ENCODE data around the gene MOSPD3.

Gene MOSPD3

DNA sequence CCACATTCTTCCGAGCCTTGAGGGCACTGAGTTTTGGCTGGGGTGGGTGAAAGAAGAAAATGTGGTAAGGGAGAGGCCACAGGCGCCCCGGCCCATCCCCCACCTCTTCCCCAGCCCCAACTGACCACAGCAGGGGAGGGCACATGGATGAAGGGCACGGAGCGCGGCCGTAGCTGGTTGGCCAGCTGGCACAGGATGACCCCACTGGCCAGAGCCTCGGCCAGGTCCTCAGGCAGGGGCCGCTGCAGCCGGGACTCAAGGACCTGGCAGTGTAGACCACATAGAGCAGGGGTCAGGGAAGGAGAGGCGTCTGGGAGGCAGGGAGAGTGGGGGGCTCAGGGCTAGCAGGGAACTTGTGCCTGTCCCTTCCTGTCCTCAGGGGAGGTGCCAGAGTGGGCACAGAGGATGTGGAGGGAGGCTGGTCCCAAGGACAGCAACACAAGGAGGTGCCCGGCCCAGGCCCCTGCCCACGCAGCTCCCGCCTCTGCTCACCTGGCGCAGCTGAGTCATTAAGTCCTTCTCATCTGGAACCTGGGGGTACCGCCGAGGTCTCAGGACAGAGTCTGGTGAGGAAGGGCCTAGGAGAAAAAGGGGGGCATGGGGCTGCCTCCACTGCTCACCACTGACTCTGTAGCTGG is 36.5 kb upstream of the MOSPD3 start:
- DNase-seq: no peak

DNA sequence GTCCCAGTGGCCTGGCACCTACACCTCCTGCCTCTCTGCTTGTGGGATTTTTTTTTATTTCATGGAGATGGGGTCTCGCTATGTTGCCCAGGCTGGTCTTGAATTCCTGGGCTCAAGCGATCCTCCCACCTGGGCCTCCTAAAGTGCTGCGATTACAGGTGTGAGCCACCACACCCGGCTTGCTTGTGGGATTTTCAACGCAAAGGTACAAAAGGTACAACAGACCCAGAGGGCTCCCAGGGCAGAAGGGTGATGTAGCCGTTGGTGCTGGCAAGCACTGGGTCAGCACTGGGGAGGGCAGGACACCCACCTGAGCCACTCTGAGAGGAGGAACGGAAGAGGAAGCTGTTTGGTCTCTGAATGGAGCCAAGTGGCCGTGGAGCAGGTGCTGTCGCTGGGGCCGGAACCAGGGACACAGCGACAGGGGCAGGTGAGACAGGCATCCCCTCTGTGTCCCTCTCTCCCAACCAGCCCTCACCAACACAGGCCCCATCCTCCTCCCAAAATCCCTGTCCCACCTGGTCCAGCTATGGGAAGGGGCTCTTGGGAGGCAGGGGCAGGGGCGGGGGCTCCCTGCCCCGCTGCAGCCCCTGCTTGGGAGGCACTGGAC is 35.9 kb upstream of the MOSPD3 start:
- no peak for DNase-seq

DNA sequence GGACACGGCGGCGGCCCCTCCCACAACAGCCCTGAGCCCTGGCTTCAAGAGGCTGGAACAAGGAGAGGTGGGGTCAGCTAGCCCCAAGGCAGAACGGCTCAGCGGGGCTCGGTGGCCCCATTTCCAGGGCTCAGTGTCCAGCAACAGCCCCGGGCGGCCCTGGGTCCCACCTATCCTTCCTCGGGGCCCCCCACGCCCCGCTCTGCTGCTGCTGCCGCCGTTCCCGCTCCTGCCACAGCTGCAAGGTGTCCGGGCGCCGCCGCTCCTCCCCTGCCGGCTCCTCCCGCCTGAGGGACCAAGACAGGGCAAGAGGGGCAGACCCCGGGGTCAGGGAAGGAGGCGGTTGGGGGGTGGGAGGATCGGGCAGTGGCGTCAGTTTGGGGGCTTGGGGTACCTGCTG is 35.2 kb upstream of the MOSPD3 start:
- no peak for DNase-seq

DNA sequence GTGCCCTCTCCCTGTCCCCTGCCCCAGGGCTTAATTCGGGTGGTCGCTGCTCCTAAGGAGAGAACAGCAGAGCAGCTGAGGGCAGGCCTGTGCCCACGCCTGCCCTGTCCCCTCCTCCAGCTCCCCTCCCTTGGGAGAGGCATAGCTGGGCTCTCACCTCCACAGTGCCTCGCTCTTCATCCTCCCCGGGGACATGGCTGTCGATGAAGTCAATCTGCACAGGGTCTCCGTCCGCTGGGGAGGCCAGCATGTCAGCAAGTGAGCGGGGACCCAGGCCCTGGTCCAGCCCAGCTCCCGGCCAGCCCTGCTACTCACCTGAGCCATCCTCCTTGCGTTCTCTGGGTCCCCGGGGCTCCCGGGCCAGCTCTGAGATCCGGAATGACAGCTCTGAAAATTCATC is 34.8 kb upstream of the MOSPD3 start:
- DNase-seq: no peak

DNA sequence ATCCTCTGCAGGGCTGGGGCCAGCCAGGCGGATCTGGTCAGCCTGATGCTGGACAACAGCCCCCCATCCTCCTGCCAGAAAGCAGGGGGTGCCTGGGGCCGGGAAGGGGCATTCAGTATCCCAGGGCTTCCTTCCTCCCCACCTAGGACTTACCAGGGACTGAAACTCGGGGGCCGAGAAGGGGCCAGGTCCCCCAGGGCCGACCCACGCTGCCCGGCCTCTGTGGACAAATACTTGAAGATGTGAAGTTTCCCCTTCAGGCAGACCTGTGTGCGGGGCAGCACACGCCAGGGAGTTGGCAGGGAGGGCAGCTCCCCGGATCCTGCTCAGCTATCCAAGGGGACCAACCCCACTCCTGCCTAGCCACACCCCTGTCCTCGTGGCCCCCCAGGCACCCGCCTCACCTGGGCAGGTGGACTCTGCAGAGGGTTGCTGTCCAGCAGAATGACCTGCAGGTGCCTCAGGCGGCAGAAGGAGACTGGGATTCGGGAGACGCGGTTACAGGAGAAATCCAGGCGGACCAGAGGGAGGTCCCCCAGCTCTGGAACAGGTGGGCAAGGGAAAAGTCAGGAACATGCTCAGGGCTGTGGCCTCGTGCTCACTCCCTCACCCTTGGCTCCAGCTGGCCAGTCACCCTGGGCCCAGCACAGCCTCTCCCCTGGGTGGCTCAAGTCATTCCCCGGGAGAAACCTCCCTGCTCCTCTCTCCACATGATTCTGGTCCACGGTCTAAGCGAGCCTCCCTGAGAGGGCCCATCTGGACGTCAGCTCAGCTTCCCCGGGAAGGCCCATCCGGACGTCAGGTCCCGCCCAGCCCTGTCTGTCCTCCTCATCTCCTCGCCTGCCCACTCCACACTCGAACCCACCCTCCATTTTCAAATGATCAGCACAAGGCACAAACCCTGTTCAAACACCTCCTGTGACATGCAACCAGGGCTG is 33.8 kb upstream of the MOSPD3 start:
- no peak for DNase-seq

DNA sequence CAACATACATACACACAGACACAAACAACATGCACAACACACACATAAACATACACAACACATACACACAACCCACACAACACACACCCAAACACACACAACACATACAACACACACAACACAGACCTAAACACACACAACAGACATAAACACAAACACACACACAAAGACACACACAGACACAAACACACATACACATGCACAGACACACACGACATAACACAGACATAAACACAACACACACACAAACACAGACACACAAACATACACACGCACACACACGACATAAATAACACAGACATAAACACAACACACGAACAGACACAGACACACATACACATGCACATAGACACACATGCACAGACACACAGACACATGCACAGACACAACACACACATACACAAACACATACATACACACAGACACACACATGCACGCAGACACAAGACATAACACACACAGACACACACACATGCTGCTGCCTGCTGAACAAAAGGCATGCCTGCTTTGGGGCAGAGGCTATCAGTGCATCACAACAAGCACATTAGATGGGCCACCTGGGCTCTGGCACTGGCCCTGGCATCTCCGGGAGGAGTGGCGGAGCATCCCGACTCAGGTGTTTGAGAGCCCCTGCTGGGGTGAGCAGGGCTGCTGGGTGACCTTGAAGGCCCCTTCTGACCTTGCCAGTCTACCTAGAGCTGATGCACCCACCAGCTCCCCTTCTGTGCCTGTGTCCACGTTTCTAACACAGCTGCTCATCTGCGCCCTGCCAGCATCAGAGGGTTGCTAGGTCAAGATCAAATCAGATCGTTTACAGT is 31.7 kb upstream of the MOSPD3 start:
- no peak for DNase-seq

DNA sequence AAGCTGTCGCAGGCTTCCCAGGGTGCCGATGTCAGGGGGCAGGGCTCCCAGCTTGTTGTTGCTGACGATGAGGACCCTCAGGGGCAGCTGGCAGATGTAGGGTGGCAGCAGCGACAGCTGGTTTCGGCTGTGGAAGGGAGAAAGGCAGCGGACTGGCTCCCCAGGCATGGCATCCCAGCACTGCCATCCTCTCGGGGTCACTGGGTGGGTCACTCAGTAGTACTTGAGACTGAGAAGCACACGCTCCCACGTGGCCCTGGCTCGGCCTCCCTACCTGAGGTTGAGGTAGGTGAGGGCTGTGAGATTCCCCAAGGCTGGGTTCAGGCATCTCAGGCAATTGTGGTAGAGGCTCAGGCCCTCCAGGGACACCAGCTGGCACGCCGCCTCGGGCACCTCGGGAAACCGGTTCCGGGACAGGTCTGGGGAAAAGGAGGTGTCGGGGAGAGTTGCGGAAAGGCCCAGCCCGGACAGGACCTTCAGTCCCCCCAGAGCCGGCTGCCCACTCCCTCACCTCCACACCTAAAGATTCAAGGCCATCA is 30.2 kb upstream of the MOSPD3 start:
- no peak for DNase-seq

DNA sequence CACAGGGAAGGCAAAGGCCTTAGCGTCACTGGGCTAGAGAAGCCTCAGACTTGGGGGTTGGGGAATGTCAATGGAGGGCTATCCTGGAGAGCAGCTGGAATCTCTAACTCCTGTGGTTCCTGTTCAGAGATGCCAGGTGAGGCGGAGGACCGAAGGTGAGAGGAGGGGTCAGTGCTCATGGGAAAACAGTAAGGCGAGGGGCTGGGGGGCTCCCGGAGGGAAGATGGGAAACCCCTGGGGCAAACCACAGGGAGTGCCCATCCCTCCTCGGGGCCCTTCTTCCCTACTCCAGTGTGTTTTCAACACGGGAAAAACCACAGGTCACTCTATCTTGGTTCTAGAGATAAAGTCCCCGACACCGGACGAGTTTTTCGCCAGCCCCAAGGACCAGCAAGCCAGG is 29.7 kb upstream of the MOSPD3 start:
- no peak for DNase-seq

DNA sequence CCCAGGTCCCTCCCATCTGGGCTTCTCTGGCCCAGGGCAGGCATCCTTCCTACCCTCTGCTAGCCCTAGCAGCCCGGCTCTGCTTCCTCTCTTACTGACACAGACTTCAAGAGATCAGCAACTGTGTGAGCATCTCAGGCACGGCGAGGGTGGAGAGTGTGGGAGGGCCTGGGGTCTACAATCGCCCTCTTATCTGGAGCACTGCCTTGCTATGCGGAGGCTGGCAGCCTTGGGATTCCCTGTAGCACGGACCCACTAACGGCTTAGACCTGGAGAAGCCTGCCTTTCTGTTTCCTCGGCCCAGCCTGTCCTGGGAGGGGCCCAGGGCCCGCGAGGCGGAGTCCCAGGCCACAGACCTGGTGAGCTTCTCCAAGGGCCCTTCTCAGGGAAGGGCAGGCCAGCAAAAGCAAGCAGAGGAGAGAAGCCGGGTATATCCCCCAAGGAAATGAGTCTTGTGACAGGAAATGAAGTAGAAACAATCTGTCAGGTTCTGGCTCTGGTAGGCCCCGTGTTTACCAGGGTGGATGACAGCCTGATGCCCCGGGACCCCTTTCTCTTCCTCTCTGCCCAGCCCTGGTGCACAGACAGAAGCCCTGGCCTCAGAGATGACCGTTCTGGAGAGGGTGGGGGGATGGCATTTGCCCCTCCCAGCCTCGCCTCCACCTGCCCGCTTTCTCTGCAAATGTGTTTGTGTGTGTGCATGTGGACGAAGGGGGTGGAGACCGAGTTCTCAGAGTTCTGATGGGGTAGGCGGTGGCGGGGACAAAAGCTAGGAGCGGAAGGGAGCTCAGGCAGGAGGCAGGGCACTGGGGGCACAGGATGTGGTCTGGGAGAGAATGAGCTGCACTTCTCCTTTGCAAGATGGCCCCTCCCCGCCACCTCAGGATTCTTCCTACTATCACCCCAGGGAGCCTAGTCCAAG is 28.9 kb upstream of the MOSPD3 start:
- peak; percentile 34 for DNase-seq

DNA sequence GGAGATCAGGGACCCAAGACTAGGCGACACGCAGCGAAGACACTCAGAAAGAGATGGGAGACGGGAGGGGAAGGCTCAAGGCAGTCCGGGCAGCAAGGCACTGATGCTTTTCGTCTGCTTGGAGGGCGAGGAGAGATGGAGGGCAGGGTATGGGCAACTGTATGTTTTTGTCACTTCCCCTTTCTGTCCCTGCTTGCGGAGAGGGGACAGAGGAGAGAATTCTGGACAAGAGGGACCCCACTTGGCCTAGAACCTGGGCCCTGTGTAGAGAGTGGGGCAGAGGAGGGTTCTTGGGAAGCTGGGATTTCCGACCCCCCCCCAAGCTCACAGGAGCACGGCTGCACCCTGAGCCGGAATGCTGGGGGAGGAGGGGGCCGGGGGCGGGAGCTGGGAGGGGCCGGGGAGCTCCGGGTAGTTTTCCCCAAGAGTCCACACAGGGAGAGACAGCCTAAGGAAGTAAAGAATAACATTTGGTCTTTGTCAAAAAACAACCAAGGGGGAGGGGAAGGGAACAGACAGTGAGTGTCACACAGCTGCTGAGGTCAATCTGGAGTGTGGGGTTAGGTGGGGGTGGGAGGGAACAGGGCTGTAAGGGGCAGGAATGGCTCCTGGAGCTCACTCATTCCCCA is 28.2 kb upstream of the MOSPD3 start:
- no peak for DNase-seq

DNA sequence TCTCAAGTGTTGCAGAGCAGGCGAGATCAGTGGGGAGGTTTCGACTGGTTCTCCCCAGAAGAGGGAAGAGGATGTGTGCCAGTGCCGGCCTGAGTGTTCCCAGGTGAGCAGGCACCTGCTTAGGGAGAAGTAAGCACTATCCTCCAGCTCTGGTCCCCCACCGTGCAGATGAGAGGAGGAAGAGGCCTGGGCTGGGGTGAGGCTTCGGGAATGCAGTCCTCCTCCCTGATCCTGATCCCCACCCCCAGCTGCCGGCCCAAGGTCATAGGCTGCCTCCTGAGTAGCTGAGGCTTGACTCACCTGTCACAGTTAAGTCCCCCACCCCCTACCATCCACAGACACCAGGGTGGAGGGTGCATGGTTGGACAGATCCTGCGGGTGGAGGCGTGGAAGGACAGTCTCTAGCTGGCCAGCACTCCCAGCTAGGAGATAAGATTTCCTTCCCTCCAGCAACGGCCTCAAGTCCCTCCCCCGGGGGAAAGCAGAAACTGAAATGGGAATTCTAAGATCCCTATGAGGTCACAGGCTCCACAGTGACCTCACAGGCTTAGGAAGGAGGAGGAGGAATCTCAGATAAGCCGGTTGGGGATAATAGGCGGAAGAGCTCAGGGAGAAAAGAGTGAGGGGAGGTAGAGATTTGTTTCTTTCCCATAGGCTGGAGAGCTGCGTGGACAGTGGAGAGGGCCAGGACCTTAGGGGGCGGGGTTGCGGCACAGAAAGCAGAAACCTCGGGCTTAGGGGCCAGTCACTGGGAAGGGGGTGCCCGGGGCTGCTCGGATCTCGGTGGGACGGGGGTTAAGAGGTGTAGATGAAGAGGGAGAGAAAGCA is 27.4 kb upstream of the MOSPD3 start:
- DNase-seq: peak; percentile 82

DNA sequence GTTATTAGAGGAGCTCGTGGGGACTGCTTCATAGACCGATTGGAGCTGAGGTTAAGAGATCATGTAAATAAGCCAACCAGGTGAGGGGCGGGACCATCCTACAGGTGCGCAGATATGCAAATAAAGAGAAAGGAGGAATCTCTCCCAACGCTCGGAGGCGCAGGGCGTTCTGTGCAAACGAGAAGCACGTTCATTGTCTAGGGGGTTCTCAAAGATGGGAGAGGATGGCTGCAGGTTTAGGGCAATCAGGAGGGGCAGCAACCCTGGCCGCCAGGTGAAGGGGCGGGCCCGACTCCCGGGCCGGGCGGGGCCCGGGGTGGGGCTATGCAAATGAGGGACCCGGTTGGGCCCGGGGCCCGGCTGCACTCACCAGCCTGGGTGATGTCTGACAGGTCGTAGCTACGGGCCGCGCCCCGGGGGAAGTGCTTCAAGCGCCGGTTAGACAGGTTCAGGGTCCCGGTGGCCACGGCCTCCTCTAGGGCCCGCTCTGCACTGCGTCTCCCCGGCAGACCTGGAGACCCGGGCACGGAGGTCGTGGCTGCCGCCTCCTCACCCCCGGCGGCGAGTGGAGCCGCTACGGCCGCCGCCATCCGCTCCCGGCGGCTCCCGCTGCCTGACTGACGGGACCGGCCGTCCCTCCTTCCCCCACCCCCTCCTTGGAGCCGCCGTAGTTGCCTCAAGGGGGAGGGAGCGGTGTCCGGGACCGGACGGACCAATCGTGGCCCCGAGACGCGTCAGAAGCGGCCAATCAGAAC is 26.7 kb upstream of the MOSPD3 start, which contains the start of gene LRCH4:
Gene LRCH4, minus strand, starts transcription at position 619 of the 755 bp plus-strand sequence. Its CDS starts 29 bp downstream, at position 590.
- peak; percentile 45 for DNase-seq

DNA sequence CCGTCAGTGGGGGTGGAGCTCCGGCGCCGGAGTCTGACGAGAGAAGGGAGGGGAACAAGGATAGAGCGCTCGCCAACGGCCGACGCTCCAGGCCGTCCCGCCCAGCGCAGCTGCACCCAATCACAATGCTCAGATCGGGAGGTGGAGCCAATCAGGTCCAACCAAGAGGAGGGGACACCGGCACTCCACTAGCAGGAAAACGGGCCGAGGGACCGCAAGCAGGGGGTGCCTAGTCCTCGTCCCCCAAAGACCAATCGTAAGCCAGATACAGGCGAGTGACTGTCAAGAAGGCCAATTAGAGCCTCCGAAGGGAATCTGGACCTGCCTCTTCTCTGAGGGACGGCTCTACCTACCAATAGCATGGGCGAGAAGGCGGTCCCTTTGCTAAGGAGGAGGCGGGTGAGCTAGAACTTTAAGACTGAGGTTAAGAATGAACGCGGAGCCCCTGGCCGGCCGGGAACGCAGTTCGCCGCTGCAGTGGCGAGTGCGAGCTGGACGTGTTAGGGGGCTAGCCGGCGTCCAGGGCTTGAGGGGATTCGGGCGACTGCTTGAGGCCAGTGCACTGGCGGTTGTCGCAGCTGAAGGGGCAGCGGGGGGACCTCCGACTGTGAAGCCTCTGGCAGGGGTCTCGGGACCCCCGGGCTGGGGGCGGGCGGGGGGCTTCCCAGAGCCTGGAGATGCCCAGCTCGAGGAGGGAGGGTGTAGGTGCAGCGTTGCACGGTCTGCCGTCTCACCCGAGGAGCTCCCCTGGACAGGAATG is 25.9 kb upstream of the MOSPD3 start, which contains the start of gene FBXO24:
Gene FBXO24, plus strand, starts transcription at position 63 of the 760 bp plus-strand sequence. Its CDS starts 298 bp downstream, at position 361.
- DNase-seq: peak; percentile 100

DNA sequence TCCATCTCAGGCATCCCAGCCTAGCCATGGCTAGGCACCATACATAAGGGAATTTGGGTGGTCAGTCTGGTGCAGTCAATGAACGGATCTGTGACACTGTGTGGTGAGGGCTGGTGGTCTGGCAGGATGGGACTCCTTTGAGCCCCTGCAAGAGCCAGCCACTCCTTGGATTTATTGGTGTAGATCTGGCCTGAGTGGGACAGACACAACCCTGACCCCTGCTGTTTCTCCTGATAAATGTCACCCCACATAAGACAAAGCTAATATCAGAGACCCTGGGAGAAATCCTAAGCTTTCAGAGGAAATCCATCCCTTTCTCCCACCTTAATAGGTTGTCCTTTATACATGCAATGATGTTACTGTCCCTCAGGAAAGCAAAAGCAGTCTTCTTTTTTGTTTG is 23.9 kb upstream of the MOSPD3 start:
- DNase-seq: peak; percentile 40

DNA sequence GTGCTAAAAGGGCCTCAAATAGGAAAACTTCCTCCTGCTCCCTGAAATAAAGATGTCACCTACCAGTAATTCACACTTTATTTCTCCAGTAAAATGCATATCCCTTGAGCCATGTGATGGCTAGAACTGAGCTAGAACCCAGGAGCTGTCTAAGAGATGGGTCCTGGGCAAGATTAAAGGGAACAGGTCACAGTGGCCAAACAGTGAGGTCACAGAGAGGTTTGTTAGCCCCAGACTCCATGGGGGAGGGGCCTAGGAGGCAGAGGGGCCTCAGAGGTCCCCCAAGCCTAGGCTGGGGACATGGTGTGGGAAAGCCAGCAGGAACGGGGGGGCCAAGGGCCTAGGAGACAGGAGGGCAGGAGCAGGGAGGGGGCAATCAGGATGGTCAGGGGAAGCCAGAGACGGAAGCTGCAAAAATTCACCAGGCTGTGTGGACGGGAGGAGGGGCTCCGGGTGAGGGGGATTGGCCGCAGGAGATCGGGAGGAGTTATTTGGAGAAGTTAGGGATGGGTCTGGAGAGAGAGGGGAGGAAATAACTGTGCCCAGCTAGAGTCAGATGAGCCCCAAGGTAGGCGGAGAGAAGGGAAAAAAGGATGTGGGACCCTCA is 22.9 kb upstream of the MOSPD3 start:
- no peak for DNase-seq

DNA sequence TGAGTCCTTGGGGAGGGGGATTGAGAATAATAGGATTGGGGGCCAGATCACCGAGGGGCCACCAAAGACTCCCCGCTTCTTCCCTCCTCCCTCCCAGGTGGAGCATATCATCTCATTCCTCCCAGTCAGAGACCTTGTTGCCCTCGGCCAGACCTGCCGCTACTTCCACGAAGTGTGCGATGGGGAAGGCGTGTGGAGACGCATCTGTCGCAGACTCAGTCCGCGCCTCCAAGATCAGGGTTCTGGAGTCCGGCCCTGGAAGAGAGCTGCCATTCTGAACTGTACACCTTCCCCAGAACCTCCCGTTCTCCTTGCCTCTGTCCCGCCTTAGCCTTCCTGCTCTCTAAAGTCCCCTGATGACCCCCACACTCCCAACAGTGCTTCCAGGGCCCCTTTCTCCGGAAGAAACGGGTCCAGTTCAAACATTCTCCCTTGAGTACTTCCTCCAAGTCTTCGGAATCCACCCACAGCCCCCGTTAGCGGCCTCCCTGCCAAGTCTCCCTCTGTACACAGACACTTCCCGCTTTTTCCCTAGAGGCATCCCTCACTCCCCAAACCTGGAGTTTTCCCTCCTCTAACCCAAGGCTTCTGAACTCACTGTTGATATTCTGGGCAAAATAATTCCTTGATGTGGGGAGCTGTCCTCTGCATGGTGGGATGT is 22.1 kb upstream of the MOSPD3 start:
- no peak for DNase-seq

DNA sequence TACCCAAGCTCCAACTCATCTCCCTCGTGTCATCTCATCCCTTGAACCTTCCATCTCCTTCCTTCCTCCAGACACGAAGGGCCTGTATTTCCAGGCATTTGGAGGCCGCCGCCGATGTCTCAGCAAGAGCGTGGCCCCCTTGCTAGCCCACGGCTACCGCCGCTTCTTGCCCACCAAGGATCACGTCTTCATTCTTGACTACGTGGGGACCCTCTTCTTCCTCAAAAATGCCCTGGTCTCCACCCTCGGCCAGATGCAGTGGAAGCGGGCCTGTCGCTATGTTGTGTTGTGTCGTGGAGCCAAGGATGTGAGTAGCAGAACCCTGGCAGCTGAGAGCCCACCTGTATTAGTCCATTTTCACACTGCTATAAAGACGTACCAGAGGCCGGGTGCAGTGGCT is 20.7 kb upstream of the MOSPD3 start:
- no peak for DNase-seq

All from EL (cell line).